Vagina (tissue), 2 donors: ENCODE results near the gene MBNL2.

Experiments used
- CTCF ChIP-seq, 3 experiments: fragments of 450-650 bp in 2 of 3; fragments of 200-600 bp in 1 of 3; sonication (generic) in 1 of 3; IDR thresholded peaks; one replicate each; pipeline ENCODE4 v1.5.1; 2017 to 2019; ENCODE audit warnings: antibody characterized with exemption in 3 of 3, mild to moderate bottlenecking in 2 of 3, moderate library complexity in 2 of 3
- POLR2A ChIP-seq, 2 donors: fragments of 450-650 bp; IDR thresholded peaks; one replicate each; pipeline ENCODE4 v1.6.1; 2017; ENCODE audit warnings: antibody characterized with exemption in 2 of 2, mild to moderate bottlenecking in 2 of 2, moderate library complexity in 2 of 2
- POLR2AphosphoS5 ChIP-seq, 2 donors: sonication (generic); formaldehyde crosslinking; IDR thresholded peaks; one replicate each; pipeline ENCODE4 v1.9.0; 2017; ENCODE audit warnings: antibody characterized with exemption in 2 of 2, mild to moderate bottlenecking in 2 of 2, low read depth in 1 of 2; ENCODE audit not compliant: insufficient read depth in 1 of 2

GRCh38 chr13:97237388-97237787 lies 15.3 kb downstream of the MBNL2 start:
- TF ChIP-seq CTCF (IDR thresholded peaks at IDR 0.05): no peak
- TF ChIP-seq POLR2A (IDR thresholded peaks at IDR 0.05): no peak
- no peak for TF ChIP-seq POLR2AphosphoS5 (IDR thresholded peaks at IDR 0.05; ENCODE audit: insufficient read depth in 1 of 2, low read depth in 1 of 2)
